Transverse colon (tissue), 4 donors: ENCODE results near the gene RAE1. TPM values are rescaled to one million over a fixed set of nuclear protein-coding genes. Genes with fewer than 3 reads are reported as not detected.
A peak's percentile ranks its signal among the peaks of the same experiment; 100 is the strongest.

ENCODE experiments used
- DNase-seq: peaks from one replicate; pipeline ENCODE4 v3.0.0-alpha.2; 2019
- H3K27ac ChIP-seq, 4 donors: fragments of 200-600 bp; sonication (generic); 2 replicates each; pipeline ENCODE4 v1.5.1; 2016 to 2018; ENCODE audit warnings: inconsistent platforms in 4 of 4
- H3K27me3 ChIP-seq: fragments of 200-600 bp; sonication (generic); 2 replicates; pipeline ENCODE4 v1.5.1; 2017; ENCODE audit warnings: inconsistent platforms
- H3K36me3 ChIP-seq, 4 donors: fragments of 200-600 bp; sonication (generic); 2 replicates each; pipeline ENCODE4 v1.5.1; 2017 to 2019; ENCODE audit warnings: inconsistent platforms in 4 of 4
- H3K4me1 ChIP-seq, 4 donors: fragments of 200-600 bp; sonication (generic); 2 replicates each; pipeline ENCODE4 v1.5.1; 2017 to 2020; ENCODE audit warnings: inconsistent platforms in 4 of 4
- H3K4me3 ChIP-seq, 4 donors: fragments of 200-600 bp; sonication (generic); 1 replicate in 1 of 4; 2 replicates in 3 of 4; pipeline versions ENCODE4 v1.5.1 to v1.6.1; 2017 to 2019; ENCODE audit warnings: inconsistent platforms in 4 of 4
- H3K9me3 ChIP-seq, 2 donors: fragments of 200-600 bp; sonication (generic); 2 replicates each; pipeline ENCODE4 v1.5.1; 2017 to 2019; ENCODE audit warnings: inconsistent platforms in 2 of 2
- EP300 ChIP-seq: sonication (generic); formaldehyde crosslinking; IDR thresholded peaks from one replicate; pipeline ENCODE4 v1.6.1; 2017; ENCODE audit warnings: antibody characterized with exemption, low read depth
- POLR2A ChIP-seq: fragments of 450-650 bp; IDR thresholded peaks from one replicate; pipeline ENCODE4 v1.6.1; 2016; ENCODE audit warnings: antibody characterized with exemption, mild to moderate bottlenecking, moderate library complexity
- POLR2AphosphoS5 ChIP-seq, 3 donors: sonication (generic); formaldehyde crosslinking; IDR thresholded peaks; one replicate each; pipeline ENCODE4 v1.6.1; 2016; ENCODE audit warnings: antibody characterized with exemption in 3 of 3
- WGBS, 2 donors: methylation state at CpG; one replicate each; pipeline ENCODE4 v1.1.5; 2018; ENCODE audit warnings: low coverage in 1 of 2; 5-methylcytosine and 5-hydroxymethylcytosine counted together
- in situ Hi-C, 4 donors: fragments of 200-750 bp; cut with MboI; loops; one replicate each; pipeline versions ENCODE4 v1.15.0 to v1.15.1; 2017; ENCODE audit warnings: low sequenced_read_pairs in 3 of 4, low pct_ligation_motif_present in 1 of 4, low pct_unique_long_range_greater_than_20kb in 1 of 4
- intact Hi-C: fragments of 100-400 bp; cut with DNase I; formaldehyde crosslinking; loops from one replicate; pipeline ENCODE4 v1.15.1; 2023; ENCODE audit warnings: low total_unique reads
- total RNA-seq, 4 donors: library from RNA; depleted of rRNA; stranded (reverse); fragments of >200 nt; gene quantifications; one replicate each; pipeline ENCODE4 v1.1.0, GENCODE V29; 2016
- TF ChIP-seq, protein P1 (sequence below), 5 experiments: fragments of 200-600 bp in 3 of 5; fragments of 450-650 bp in 2 of 5; sonication (generic) in 3 of 5; IDR thresholded peaks; 1 replicate in 2 of 5; 2 replicates in 3 of 5; pipeline ENCODE4 v1.5.1; 2016 to 2017; ENCODE audit warnings: antibody characterized with exemption in 5 of 5, inconsistent platforms in 3 of 5, mild to moderate bottlenecking in 2 of 5, moderate library complexity in 1 of 5

The RAE1 gene
- total RNA-seq, 4 donors from 2014 or later, result 5.6 to 29.9 (median 15.2) TPM

DNA sequence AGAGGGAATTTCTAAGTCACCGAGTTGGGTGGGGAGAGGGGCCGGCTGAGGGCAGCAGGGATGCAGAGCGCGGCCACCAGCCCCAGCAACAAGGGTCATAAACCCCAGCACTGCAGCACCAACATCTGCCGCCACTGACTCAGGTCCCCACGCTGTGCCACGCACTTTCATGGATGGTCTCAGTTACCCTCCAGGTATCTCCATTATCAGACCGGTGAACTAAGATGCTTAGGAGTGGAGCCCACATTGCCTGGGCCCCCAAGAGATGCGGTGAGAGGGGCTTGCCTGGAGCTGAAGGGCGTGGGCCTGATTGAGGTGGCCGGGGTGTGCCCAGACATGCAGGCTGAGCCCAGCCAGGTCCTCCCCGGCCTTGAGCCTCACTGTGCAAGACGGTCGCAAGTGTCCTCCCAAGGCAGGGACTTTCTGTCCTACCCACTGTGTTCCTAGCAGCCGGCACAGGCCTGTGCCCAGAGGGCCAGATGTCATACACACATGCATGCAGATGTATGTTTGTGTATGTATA is 59.4 kb downstream of the RAE1 start:
- intact Hi-C loops, result no loop called here
- Histone ChIP-seq H3K4me3 (no peak overlapping the region), H3K9me3 (no peaks in the 10 kb centered on the region), H3K27ac (peak overlapping the region in 2 of 4 donors; percentile 62), H3K4me1 (peaks cover 0 to 3% (median 0%) of the 10 kb centered on the region in 4 donors), H3K27me3 (no peaks in the 10 kb centered on the region), H3K36me3 (peaks cover 0 to 24% (median 7%) of the 10 kb centered on the region in 4 donors)
- DNase-seq, result no peak
- 85% methylated on average over 15 of the region's 15 CpGs; no CpG with 5 or more reads in 1 of the 2 donors for WGBS, 2 donors
- TF ChIP-seq EP300, result no peak
- TF ChIP-seq, protein P1, sequence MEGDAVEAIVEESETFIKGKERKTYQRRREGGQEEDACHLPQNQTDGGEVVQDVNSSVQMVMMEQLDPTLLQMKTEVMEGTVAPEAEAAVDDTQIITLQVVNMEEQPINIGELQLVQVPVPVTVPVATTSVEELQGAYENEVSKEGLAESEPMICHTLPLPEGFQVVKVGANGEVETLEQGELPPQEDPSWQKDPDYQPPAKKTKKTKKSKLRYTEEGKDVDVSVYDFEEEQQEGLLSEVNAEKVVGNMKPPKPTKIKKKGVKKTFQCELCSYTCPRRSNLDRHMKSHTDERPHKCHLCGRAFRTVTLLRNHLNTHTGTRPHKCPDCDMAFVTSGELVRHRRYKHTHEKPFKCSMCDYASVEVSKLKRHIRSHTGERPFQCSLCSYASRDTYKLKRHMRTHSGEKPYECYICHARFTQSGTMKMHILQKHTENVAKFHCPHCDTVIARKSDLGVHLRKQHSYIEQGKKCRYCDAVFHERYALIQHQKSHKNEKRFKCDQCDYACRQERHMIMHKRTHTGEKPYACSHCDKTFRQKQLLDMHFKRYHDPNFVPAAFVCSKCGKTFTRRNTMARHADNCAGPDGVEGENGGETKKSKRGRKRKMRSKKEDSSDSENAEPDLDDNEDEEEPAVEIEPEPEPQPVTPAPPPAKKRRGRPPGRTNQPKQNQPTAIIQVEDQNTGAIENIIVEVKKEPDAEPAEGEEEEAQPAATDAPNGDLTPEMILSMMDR (IDR thresholded peaks at IDR 0.05), result no peak
- TF ChIP-seq POLR2A, result no peak
- TF ChIP-seq POLR2AphosphoS5 (IDR thresholded peaks at IDR 0.05), result no peak
- in situ Hi-C loops, result no loop called here

DNA sequence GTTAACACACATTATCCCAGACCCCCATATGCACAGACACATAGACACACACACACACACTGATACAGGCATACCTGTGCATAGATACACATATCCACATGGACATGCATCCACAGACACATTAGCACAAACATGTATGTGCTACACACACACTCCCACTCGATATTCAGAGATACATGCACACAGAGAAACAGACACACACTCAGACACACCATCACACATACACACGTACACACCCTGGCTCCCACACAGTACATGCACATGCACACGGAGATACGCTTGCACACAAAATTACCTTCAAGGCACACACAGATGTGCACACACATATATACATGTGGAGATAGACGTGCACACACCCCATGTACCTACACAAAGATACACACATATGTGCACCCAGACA is 59.9 kb downstream of the RAE1 start:
- DNase-seq, result no peak
- Histone ChIP-seq H3K9me3 (no peaks in the 10 kb centered on the region), H3K36me3 (peaks cover 0 to 20% (median 7%) of the 10 kb centered on the region in 4 donors), H3K4me1 (peaks cover 0 to 3% (median 0%) of the 10 kb centered on the region in 4 donors), H3K27me3 (no peaks in the 10 kb centered on the region), H3K27ac (no peak overlapping the region), H3K4me3 (no peak overlapping the region)
- intact Hi-C loops, result no loop called here
- in situ Hi-C loops, result no loop called here
- TF ChIP-seq POLR2A, result no peak
- TF ChIP-seq, protein P1 (IDR thresholded peaks at IDR 0.05), result no peak
- no peak for TF ChIP-seq EP300
- no peak for TF ChIP-seq POLR2AphosphoS5 (IDR thresholded peaks at IDR 0.05)
- 87 to 92% methylated on average over 3 to 5 of the region's 5 CpGs for WGBS, 2 donors

DNA sequence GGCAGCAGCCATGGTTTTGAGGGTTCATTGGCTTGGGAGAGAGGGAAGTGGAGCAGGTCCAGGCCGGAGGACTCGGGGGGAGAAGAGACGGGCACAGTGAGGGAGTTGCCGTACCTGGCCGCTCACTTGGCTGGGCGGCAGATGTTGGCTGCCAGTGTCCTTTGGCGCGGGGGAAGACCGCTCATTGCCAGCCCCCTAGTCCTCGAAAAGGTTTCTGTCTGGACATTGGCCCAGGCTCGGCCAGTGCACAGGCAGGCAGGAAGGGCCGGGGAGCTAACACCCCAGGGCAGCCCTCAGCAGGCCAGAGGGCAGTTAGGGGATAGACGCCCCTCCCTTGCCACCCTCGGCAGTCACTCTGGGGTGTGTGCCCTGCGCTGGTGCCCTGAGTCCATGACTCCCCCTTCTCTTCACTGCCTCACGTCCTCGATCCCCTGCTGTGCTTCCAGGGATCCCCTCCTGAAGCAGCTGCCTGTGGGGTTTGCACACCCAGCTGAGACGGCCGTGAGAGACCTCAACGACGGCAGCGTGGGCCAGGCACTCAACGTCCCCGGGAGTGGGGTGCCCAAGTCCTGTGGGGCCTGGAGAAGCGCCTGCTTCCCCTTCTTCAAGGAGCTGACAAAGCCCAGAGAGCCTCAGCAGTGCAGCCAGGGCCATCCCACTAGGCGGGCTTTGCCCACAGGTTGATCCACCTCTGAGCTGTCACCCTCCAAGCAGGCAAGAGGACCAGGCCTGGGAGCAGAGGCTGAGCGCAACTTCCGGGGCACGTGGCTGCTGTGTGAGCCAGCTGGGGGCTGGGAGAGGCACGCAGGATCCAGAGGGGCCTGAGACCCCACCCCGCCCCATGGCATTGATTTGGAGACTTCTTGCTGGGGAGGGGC is 60.6 kb downstream of the RAE1 start:
- in situ Hi-C loops, result no loop called here
- 84% methylated on average over 31 of the region's 31 CpGs; no CpG with 5 or more reads in 1 of the 2 donors for WGBS, 2 donors
- H3K9me3 ChIP-seq, result no peaks in the 10 kb centered on the region

More for the DNA sequence above, 60.6 kb downstream of the RAE1 start:
- DNase-seq, result no peak
- Histone ChIP-seq H3K27ac (peak overlapping the region in 1 of 4 donors; percentile 17), H3K36me3 (peaks cover 0 to 17% (median 5%) of the 10 kb centered on the region in 4 donors), H3K27me3 (no peaks in the 10 kb centered on the region), H3K4me1 (peaks cover 0 to 3% (median 0%) of the 10 kb centered on the region in 4 donors), H3K4me3 (no peak overlapping the region)
- no peak for TF ChIP-seq EP300
- no peak for TF ChIP-seq POLR2AphosphoS5 (IDR thresholded peaks at IDR 0.05)
- TF ChIP-seq POLR2A, result no peak
- TF ChIP-seq, protein P1 (IDR thresholded peaks at IDR 0.05), result no peak
- intact Hi-C loops, result no loop called here
